Common myeloid progenitor, CD34-positive (primary cell): Measurements from ENCODE around the gene RCN1. TPM values are rescaled to one million over a fixed set of nuclear protein-coding genes. Genes with fewer than 3 reads are reported as not detected.

Experiments used
- CTCF ChIA-PET: fragments of 350-600 bp; sonication (Branson Sonifier 250); formaldehyde crosslinking; loops from one replicate; lab custom pipeline; 2021; ENCODE audit warnings: antibody characterized with exemption; lab: Charles Lee
- POLR2A ChIA-PET: fragments of 350-600 bp; sonication (Branson Sonifier 250); formaldehyde crosslinking; loops from one replicate; lab custom pipeline; 2021; ENCODE audit warnings: antibody characterized with exemption; lab: Charles Lee
- DNase-seq, 3 donors: peaks; one replicate each; pipeline versions ENCODE4 v3.0.0 to v3.0.0-alpha.2; 2013
- H3K27ac ChIP-seq, 2 experiments: 1 replicate in 1 of 2; 2 replicates in 1 of 2; pipeline ENCODE4 v1.7.0; 2013; ENCODE audit warnings: inconsistent platforms in 2 of 2, low read length in 2 of 2, mild to moderate bottlenecking in 2 of 2, low read depth in 1 of 2, moderate library complexity in 1 of 2; ENCODE audit not compliant: severe bottlenecking in 2 of 2, insufficient read depth in 1 of 2, poor library complexity in 1 of 2
- H3K27me3 ChIP-seq, 5 experiments: replicated peaks in 2 of 5; 1 replicate in 3 of 5; 2 replicates in 2 of 5; pipeline versions ENCODE4 v1.6.1 to v1.7.0; 2013; ENCODE audit warnings: low read length in 4 of 5, mild to moderate bottlenecking in 2 of 5, moderate library complexity in 2 of 5, inconsistent platforms in 1 of 5; ENCODE audit not compliant: insufficient read depth in 5 of 5, control insufficient read depth in 4 of 5
- H3K36me3 ChIP-seq, 4 experiments: 1 replicate in 2 of 4; 2 replicates in 2 of 4; pipeline versions ENCODE4 v1.6.1 to v1.7.0; 2013; ENCODE audit warnings: low read length in 3 of 4, control low read depth in 1 of 4, mild to moderate bottlenecking in 1 of 4; ENCODE audit not compliant: control insufficient read depth in 4 of 4, insufficient read depth in 4 of 4
- H3K4me1 ChIP-seq, 4 experiments: 1 replicate in 3 of 4; 2 replicates in 1 of 4; pipeline versions ENCODE4 v1.6.1 to v1.7.1; 2013; ENCODE audit warnings: low read length in 3 of 4, mild to moderate bottlenecking in 3 of 4, control low read depth in 1 of 4, inconsistent platforms in 1 of 4, moderate library complexity in 1 of 4; ENCODE audit not compliant: control insufficient read depth in 4 of 4, insufficient read depth in 4 of 4; ENCODE audit errors: control extremely low read depth in 1 of 4
- H3K4me3 ChIP-seq, 7 experiments: 1 replicate in 4 of 7; 2 replicates in 3 of 7; pipeline versions ENCODE4 v1.5.1 to v1.7.0; 2013; ENCODE audit warnings: mild to moderate bottlenecking in 7 of 7, low read length in 6 of 7, moderate library complexity in 6 of 7, inconsistent platforms in 2 of 7, low read depth in 2 of 7, control low read depth in 1 of 7; ENCODE audit not compliant: insufficient read depth in 4 of 7, control insufficient read depth in 1 of 7; ENCODE audit errors: extremely low read depth in 1 of 7
- H3K9me3 ChIP-seq, 5 experiments: 1 replicate in 4 of 5; 2 replicates in 1 of 5; pipeline versions ENCODE4 v1.6.1 to v1.7.1; 2013; ENCODE audit warnings: low read length in 4 of 5, mild to moderate bottlenecking in 2 of 5, inconsistent platforms in 1 of 5, low read depth in 1 of 5, moderate library complexity in 1 of 5; ENCODE audit not compliant: control insufficient read depth in 4 of 5, insufficient read depth in 2 of 5; ENCODE audit errors: control extremely low read depth in 1 of 5
- WGBS: methylation state at CpG from one replicate; pipeline ENCODE4 v1.1.5; 2013; ENCODE audit not compliant: insufficient coverage; 5-methylcytosine and 5-hydroxymethylcytosine counted together
- polyA plus RNA-seq: library from polyadenylated mRNA; unstranded; fragments of 120-200 nt; gene quantifications from one replicate; pipeline ENCODE4 v1.2.1, GENCODE V29; 2013

Gene RCN1
- 73.5 TPM for polyA plus RNA-seq

GRCh38 chr11:32090545-32091370, at the start of gene RCN1:
RCN1 (plus strand) TSS chr11:32091074; CDS start chr11:32091197, 123 bp downstream.
- peaks cover 0 to 2% (median 0%) of the 10 kb centered on the region in 5 experiments for H3K27me3 ChIP-seq
- no peaks in the 10 kb centered on the region for H3K9me3 ChIP-seq
- H3K4me3 ChIP-seq = peak within 1 kb of the TSS; percentile 73 to 90 (median 81)
- peak within 1 kb of the TSS; percentile 69 to 88 for H3K27ac ChIP-seq
- WGBS = under 1% methylated on average over 40 of the region's 79 CpGs
- ChIA-PET CTCF (interaction anchor here (0.8 to 4.0 kb wide), 5 partner anchors 10 to 86 kb away, joined by 3 to 18 read pairs (median 4); no protein-coding TSS in a partner anchor), POLR2A (interaction anchor here (0.6 kb wide), 1 partner anchor 980 kb away, joined by 3 read pairs; no protein-coding TSS in a partner anchor)
- peaks cover 0 to 21% (median 1%) of the 10 kb centered on the region in 4 experiments for H3K36me3 ChIP-seq
- H3K4me1 ChIP-seq = peaks cover 5 to 41% (median 31%) of the 10 kb centered on the region in 4 experiments
- DNase-seq = peak; percentile 59 to 88 (median 82)

GRCh38 chr11:32043737-32044136, 47.1 kb upstream of the RCN1 start:
- Histone ChIP-seq H3K4me1 (no peaks in the 10 kb centered on the region), H3K27me3 (peaks cover 0 to 7% (median 0%) of the 10 kb centered on the region in 5 experiments), H3K27ac (no peak overlapping the region), H3K9me3 (no peaks in the 10 kb centered on the region), H3K36me3 (no peaks in the 10 kb centered on the region), H3K4me3 (no peak overlapping the region)
- ChIA-PET CTCF (interaction anchor here (0.8 to 1.1 kb wide), 3 partner anchors 8 to 803 kb away, joined by 3 read pairs; no protein-coding TSS in a partner anchor), POLR2A (no interaction called here)
- no peak for DNase-seq
- WGBS = no CpG with 5 or more reads among the region's 1 CpG

GRCh38 chr11:32044158-32044863, 46.6 kb upstream of the RCN1 start:
- H3K9me3 ChIP-seq = no peaks in the 10 kb centered on the region
- DNase-seq = no peak
- H3K4me1 ChIP-seq = no peaks in the 10 kb centered on the region
- H3K27ac ChIP-seq = no peak overlapping the region
- H3K27me3 ChIP-seq = peaks cover 0 to 7% (median 0%) of the 10 kb centered on the region in 5 experiments
- 96% methylated on average over 4 of the region's 4 CpGs for WGBS
- H3K36me3 ChIP-seq = no peaks in the 10 kb centered on the region
- ChIA-PET POLR2A (no interaction called here), CTCF (interaction anchor here (0.8 to 1.1 kb wide), 3 partner anchors 8 to 803 kb away, joined by 3 read pairs; no protein-coding TSS in a partner anchor)
- H3K4me3 ChIP-seq = no peak overlapping the region

GRCh38 chr11:32045456-32045855, 45.4 kb upstream of the RCN1 start:
- CTCF ChIA-PET = interaction anchor here (0.8 to 3.4 kb wide), 2 partner anchors 128 to 131 kb away, joined by 3 to 19 read pairs; no protein-coding TSS in a partner anchor
- peaks cover 0 to 7% (median 0%) of the 10 kb centered on the region in 5 experiments for H3K27me3 ChIP-seq
- H3K36me3 ChIP-seq = no peaks in the 10 kb centered on the region
- POLR2A ChIA-PET = no interaction called here
- H3K9me3 ChIP-seq = no peaks in the 10 kb centered on the region
- no peak overlapping the region for H3K4me3 ChIP-seq
- H3K4me1 ChIP-seq = no peaks in the 10 kb centered on the region
- no peak for DNase-seq
- H3K27ac ChIP-seq = no peak overlapping the region

GRCh38 chr11:32050264-32050663, 40.6 kb upstream of the RCN1 start:
- Histone ChIP-seq H3K9me3 (no peaks in the 10 kb centered on the region), H3K27me3 (peaks cover 0 to 5% (median 0%) of the 10 kb centered on the region in 5 experiments), H3K4me3 (no peak overlapping the region), H3K36me3 (no peaks in the 10 kb centered on the region), H3K27ac (no peak overlapping the region), H3K4me1 (peaks cover 0 to 4% (median 2%) of the 10 kb centered on the region in 4 experiments)
- CTCF ChIA-PET = interaction anchor here (0.8 to 8.1 kb wide), 6 partner anchors 17 to 182 kb away, joined by 3 to 246 read pairs (median 5); no protein-coding TSS in a partner anchor
- no peak for DNase-seq
- POLR2A ChIA-PET = no interaction called here
- 100% methylated on average over 2 of the region's 4 CpGs for WGBS

- H3K9me3 ChIP-seq = no peaks in the 10 kb centered on the region
- DNase-seq = peak; percentile 61 to 77 (median 69)
- no peak overlapping the region for H3K27ac ChIP-seq
- WGBS = no CpG with 5 or more reads among the region's 6 CpGs
- no peaks in the 10 kb centered on the region for H3K27me3 ChIP-seq
- CTCF ChIA-PET = interaction anchor here (0.7 to 8.1 kb wide), 15 partner anchors 9 to 365 kb away, joined by 3 to 246 read pairs (median 5); partner anchors contain the start of gene RCN1
- H3K4me3 ChIP-seq = no peak overlapping the region
- H3K4me1 ChIP-seq = peaks cover 0 to 23% (median 17%) of the 10 kb centered on the region in 4 experiments
- POLR2A ChIA-PET = no interaction called here
- H3K36me3 ChIP-seq = no peaks in the 10 kb centered on the region
Measured at GRCh38 chr11:32052215-32052614, 38.7 kb upstream of the RCN1 start.
